ENCODE results near the gene ARID5B. TPM values are rescaled to one million over a fixed set of nuclear protein-coding genes. Genes with fewer than 3 reads are reported as not detected.

The ARID5B gene
- total and polyA plus RNA-seq, 2 of the 4 experiments (the other 2 are of a cell fraction): 41.0 to 125 TPM

DNA sequence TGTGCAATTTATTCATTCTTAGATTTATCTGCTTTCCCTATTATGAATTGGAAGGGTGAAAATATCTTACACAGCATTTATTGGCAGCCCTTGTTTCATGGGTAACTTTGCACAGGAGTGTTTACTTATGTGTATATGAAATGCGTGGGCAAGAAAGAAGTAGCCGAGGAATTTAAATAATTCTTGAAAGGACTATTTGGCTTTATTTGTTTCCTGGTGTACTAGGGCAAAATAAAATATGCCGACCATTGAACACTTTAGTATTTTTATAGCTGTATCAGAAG lies 93.7 kb downstream of the ARID5B start:
- Histone ChIP-seq H2AFZ (replicated peaks; ENCODE audit: low read length, poor library complexity) (no peak overlapping the region), H3K36me3 (ENCODE audit: control insufficient read depth, insufficient read depth, low read length) (peaks cover 16% of the 10 kb centered on the region), H3K9me1 (ENCODE audit: insufficient read depth, low read length) (peaks cover 13% of the 10 kb centered on the region), H4K8ac (ENCODE audit: low read depth in 2 of 2, low read length in 2 of 2) (no peak overlapping the region), H3K4ac (ENCODE audit: low read depth, low read length) (no peak overlapping the region), H2AK9ac (replicated peaks; ENCODE audit: low read depth, low read length, poor library complexity) (no peak overlapping the region), H4K20me1 (ENCODE audit: insufficient read depth, low read length) (peaks cover 20% of the 10 kb centered on the region; the same call in 1 of the 2 replicates), H3K4me3 (ENCODE audit: insufficient read depth, low read depth, low read length) (no peak overlapping the region), H3K18ac (ENCODE audit: low read depth, low read length) (no peak overlapping the region), H3K9ac (ENCODE audit: low read depth, low read length) (no peak overlapping the region), H3K9me3 (ENCODE audit: control insufficient read depth, insufficient read depth, low read length) (no peaks in the 10 kb centered on the region), H3K27ac (ENCODE audit: insufficient read depth, low read length) (no peak overlapping the region), H2BK15ac (ENCODE audit: low read depth, low read length) (no peak overlapping the region), H2AK5ac (ENCODE audit: low read depth, low read length) (no peak overlapping the region), H2BK5ac (ENCODE audit: low read depth, low read length, poor library complexity, severe bottlenecking) (no peak overlapping the region), H3K14ac (replicated peaks; ENCODE audit: low read depth, low read length) (no peak overlapping the region), H2BK120ac (ENCODE audit: low read depth, low read length) (no peak overlapping the region), H4K91ac (ENCODE audit: insufficient read depth, low read depth, low read length) (no peak overlapping the region), H3K79me1 (ENCODE audit: low read depth in 1 of 2, low read length in 2 of 2) (peaks cover 43 to 77% of the 10 kb centered on the region in 2 experiments), H3K4me2 (ENCODE audit: low read depth, low read length) (no peak overlapping the region), H2BK20ac (ENCODE audit: low read depth, low read length) (no peak overlapping the region), H3K4me1 (ENCODE audit: control insufficient read depth, insufficient read depth, low read length) (peaks cover 11% of the 10 kb centered on the region), H3K56ac (ENCODE audit: extremely low read depth, insufficient read depth, low read length) (no peak overlapping the region), H3K27me3 (ENCODE audit: control insufficient read depth, insufficient read depth, low read length) (no peaks in the 10 kb centered on the region), H3K23ac (ENCODE audit: low read depth, low read length) (no peak overlapping the region), H4K5ac (ENCODE audit: low read depth, low read length) (no peak overlapping the region)
- no TSS peak for BruUV-seq (replicated peaks)
- POLR2A ChIA-PET (ENCODE audit: unreplicated experiment): no interaction called here
- peak; percentile 51 for TF ChIP-seq MAFK (IDR thresholded peaks at IDR 0.05; ENCODE audit: low read depth, low read length)
- TF ChIP-seq, protein P1, sequence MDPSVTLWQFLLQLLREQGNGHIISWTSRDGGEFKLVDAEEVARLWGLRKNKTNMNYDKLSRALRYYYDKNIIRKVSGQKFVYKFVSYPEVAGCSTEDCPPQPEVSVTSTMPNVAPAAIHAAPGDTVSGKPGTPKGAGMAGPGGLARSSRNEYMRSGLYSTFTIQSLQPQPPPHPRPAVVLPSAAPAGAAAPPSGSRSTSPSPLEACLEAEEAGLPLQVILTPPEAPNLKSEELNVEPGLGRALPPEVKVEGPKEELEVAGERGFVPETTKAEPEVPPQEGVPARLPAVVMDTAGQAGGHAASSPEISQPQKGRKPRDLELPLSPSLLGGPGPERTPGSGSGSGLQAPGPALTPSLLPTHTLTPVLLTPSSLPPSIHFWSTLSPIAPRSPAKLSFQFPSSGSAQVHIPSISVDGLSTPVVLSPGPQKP (IDR thresholded peaks at IDR 0.05; ENCODE audit: borderline replicate concordance, low read depth, low read length): no peak
- intact Hi-C loops (cut with micrococcal nuclease) (no loop called here), dilution Hi-C loops (cut with HindIII; ENCODE audit: low sequenced_read_pairs, unreplicated experiment) (no loop called here), in situ Hi-C loops (cut with MboI; ENCODE audit: low sequenced_read_pairs) (no loop called here)
- WGBS, 2 experiments (ENCODE audit: extremely low coverage in 2 of 2, insufficient read length in 1 of 2): 83% methylated on average over 2 of the region's 3 CpGs; no CpG with 5 or more reads in 1 of the 2 experiments
- CTCF ChIA-PET: interaction anchor here (0.6 to 0.8 kb wide), 2 partner anchors 23 to 718 kb away, joined by 3 read pairs; no protein-coding TSS in a partner anchor
- ATAC-seq (ENCODE audit: low read depth) (no peak), DNase-seq (no peak)
